H1 (cell line): ENCODE results near the gene KRT34. TPM values are rescaled to one million over a fixed set of nuclear protein-coding genes. Genes with fewer than 3 reads are reported as not detected.

ENCODE experiments used
- CTCF ChIA-PET: fragments of 300-600 bp; sonication (Branson Sonifier 250); formaldehyde crosslinking; loops from one replicate; lab custom pipeline; 2021; ENCODE audit not compliant: partially characterized antibody; lab: Charles Lee
- POLR2A ChIA-PET: fragments of 300-600 bp; sonication (Branson Sonifier 250); formaldehyde crosslinking; loops from one replicate; lab custom pipeline; 2021; ENCODE audit warnings: inconsistent platforms; ENCODE audit not compliant: partially characterized antibody; lab: Charles Lee
- DNase-seq, 2 experiments: peaks; one replicate each; pipeline versions ENCODE4 v3.0.0 to v3.0.0-alpha.2; 2010 to 2022; ENCODE audit warnings: low spot score in 2 of 2, low read depth in 1 of 2, mixed read lengths in 1 of 2
- FAIRE-seq: peaks from 2 replicates; lab custom pipeline; 2011; peaks lifted over from hg19 to GRCh38; lab: Jason Lieb, UNC
- H2AFZ ChIP-seq: 2 replicates; pipeline ENCODE4 v1.8.1; 2012; ENCODE audit warnings: low read length, inconsistent platforms
- H2AK5ac ChIP-seq: 2 replicates; pipeline ENCODE4 v1.6.1; 2013; ENCODE audit warnings: low read depth, low read length
- H2BK120ac ChIP-seq: replicated peaks from 2 replicates; pipeline ENCODE3; 2013; ENCODE audit warnings: low read depth, low read length, inconsistent platforms
- H2BK12ac ChIP-seq: 2 replicates; pipeline ENCODE4 v1.6.1; 2013; ENCODE audit warnings: low read depth, low read length
- H2BK15ac ChIP-seq: 2 replicates; pipeline ENCODE4 v1.6.1; 2013; ENCODE audit warnings: low read length
- H2BK20ac ChIP-seq: 2 replicates; pipeline ENCODE4 v1.6.1; 2013; ENCODE audit warnings: low read length
- H2BK5ac ChIP-seq: 2 replicates; pipeline ENCODE4 v1.6.1; 2013; ENCODE audit warnings: low read depth, low read length
- H3K14ac ChIP-seq: 2 replicates; pipeline ENCODE4 v1.6.1; 2013; ENCODE audit warnings: inconsistent platforms; ENCODE audit not compliant: insufficient read length
- H3K18ac ChIP-seq: 2 replicates; pipeline ENCODE4 v1.6.1; 2013; ENCODE audit warnings: low read length; ENCODE audit errors: extremely low read depth
- H3K23ac ChIP-seq: 2 replicates; pipeline ENCODE4 v1.6.1; 2013; ENCODE audit warnings: inconsistent platforms; ENCODE audit not compliant: insufficient read length
- H3K23me2 ChIP-seq: 2 replicates; pipeline ENCODE4 v1.6.1; 2013; ENCODE audit warnings: low read depth, low read length
- H3K27ac ChIP-seq: 2 replicates; pipeline ENCODE4 v1.6.1; 2011; ENCODE audit warnings: low read depth, low read length, inconsistent platforms
- H3K27me3 ChIP-seq, 4 experiments: replicated peaks in 1 of 4; 1 replicate in 1 of 4; 2 replicates in 3 of 4; pipeline versions ENCODE4 v1.6.1 to v1.8.1; 2011 to 2013; ENCODE audit warnings: low read length in 3 of 4, mild to moderate bottlenecking in 3 of 4, inconsistent platforms in 2 of 4, mixed read lengths in 2 of 4, moderate library complexity in 1 of 4; ENCODE audit not compliant: control insufficient read depth in 3 of 4, insufficient read depth in 3 of 4; ENCODE audit errors: extremely low read depth in 1 of 4
- H3K36me3 ChIP-seq, 4 experiments: 2 replicates each; pipeline versions ENCODE4 v1.6.1 to v1.8.1; 2011 to 2013; ENCODE audit warnings: mild to moderate bottlenecking in 4 of 4, low read length in 3 of 4, moderate library complexity in 2 of 4, control low read depth in 1 of 4, inconsistent platforms in 1 of 4; ENCODE audit not compliant: insufficient read depth in 4 of 4, control insufficient read depth in 2 of 4
- H3K4ac ChIP-seq: replicated peaks from 2 replicates; pipeline ENCODE3; 2013; ENCODE audit warnings: low read length, low read depth, mixed read lengths, inconsistent platforms; ENCODE audit not compliant: insufficient read length
- H3K4me1 ChIP-seq, 4 experiments: replicated peaks in 1 of 4; 1 replicate in 1 of 4; 2 replicates in 3 of 4; pipeline versions ENCODE4 v1.6.1 to v1.8.1; 2011 to 2013; ENCODE audit warnings: low read length in 3 of 4, inconsistent platforms in 2 of 4, mixed read lengths in 1 of 4; ENCODE audit not compliant: insufficient read depth in 4 of 4, control insufficient read depth in 3 of 4
- H3K4me2 ChIP-seq, 2 experiments: 2 replicates each; pipeline versions ENCODE4 v1.6.1 to v1.8.1; 2011 to 2013; ENCODE audit warnings: low read depth in 2 of 2, low read length in 2 of 2, control low read depth in 1 of 2, inconsistent platforms in 1 of 2, mild to moderate bottlenecking in 1 of 2; ENCODE audit not compliant: insufficient read depth in 1 of 2
- H3K4me3 ChIP-seq, 4 experiments: fragments of 200-600, 300-600 bp in 1 of 4; sonication (generic), shearing (Covaris generic), sonication (Bioruptor Twin) in 1 of 4; 2 replicates each; pipeline versions ENCODE4 v1.5.1 to v1.8.1; 2011 to 2016; ENCODE audit warnings: low read length in 4 of 4, low read depth in 3 of 4, control low read depth in 2 of 4, inconsistent platforms in 2 of 4, mild to moderate bottlenecking in 2 of 4, mixed read lengths in 1 of 4, moderate library complexity in 1 of 4; ENCODE audit not compliant: insufficient read depth in 2 of 4; ENCODE audit errors: extremely low read depth in 1 of 4
- H3K56ac ChIP-seq: replicated peaks from 2 replicates; pipeline ENCODE3; 2013; ENCODE audit warnings: low read depth, mild to moderate bottlenecking, mixed read lengths, low read length, inconsistent platforms; ENCODE audit not compliant: insufficient read length
- H3K79me1 ChIP-seq: 2 replicates; pipeline ENCODE4 v1.6.1; 2013; ENCODE audit warnings: low read depth, low read length, control low read depth
- H3K79me2 ChIP-seq, 2 experiments: 2 replicates each; pipeline versions ENCODE4 v1.6.1 to v1.8.1; 2012 to 2013; ENCODE audit warnings: low read length in 2 of 2, mild to moderate bottlenecking in 2 of 2, inconsistent platforms in 1 of 2; ENCODE audit not compliant: insufficient read depth in 2 of 2, control insufficient read depth in 1 of 2
- H3K9ac ChIP-seq, 4 experiments: replicated peaks in 1 of 4; 1 replicate in 1 of 4; 2 replicates in 3 of 4; pipeline versions ENCODE4 v1.6.1 to v1.8.1; 2011 to 2013; ENCODE audit warnings: low read depth in 3 of 4, low read length in 3 of 4, control low read depth in 2 of 4, mild to moderate bottlenecking in 2 of 4, moderate library complexity in 2 of 4, inconsistent platforms in 1 of 4; ENCODE audit errors: extremely low read depth in 1 of 4
- H3K9me3 ChIP-seq, 2 experiments: 2 replicates each; pipeline versions ENCODE4 v1.6.1 to v1.8.1; 2012 to 2013; ENCODE audit warnings: mild to moderate bottlenecking in 2 of 2, moderate library complexity in 2 of 2, control low read depth in 1 of 2, inconsistent platforms in 1 of 2, low read depth in 1 of 2, low read length in 1 of 2, mixed read lengths in 1 of 2; ENCODE audit not compliant: insufficient read depth in 2 of 2
- H4K20me1 ChIP-seq, 2 experiments: replicated peaks in 1 of 2; 2 replicates each; pipeline versions ENCODE3 to v1.8.1; 2011 to 2013; ENCODE audit warnings: inconsistent platforms in 2 of 2, low read length in 2 of 2, mild to moderate bottlenecking in 1 of 2; ENCODE audit not compliant: insufficient read depth in 2 of 2, control insufficient read depth in 1 of 2
- H4K5ac ChIP-seq: 2 replicates; pipeline ENCODE4 v1.6.1; 2013; ENCODE audit warnings: low read length, low read depth, mixed read lengths, inconsistent platforms; ENCODE audit not compliant: insufficient read length
- H4K8ac ChIP-seq: 2 replicates; pipeline ENCODE4 v1.8.0; 2013; ENCODE audit warnings: mild to moderate bottlenecking, moderate library complexity, low read length, inconsistent platforms; ENCODE audit not compliant: insufficient read depth; ENCODE audit errors: extremely low read depth
- H4K91ac ChIP-seq: replicated peaks from 2 replicates; pipeline ENCODE3; 2013; ENCODE audit warnings: low read length, mixed read lengths, inconsistent platforms; ENCODE audit not compliant: insufficient read length
- WGBS, 2 experiments: shearing (Covaris generic) in 1 of 2; methylation state at CpG; one replicate each; pipeline versions ENCODE4 v1.1.6 to v1.1.7; 2013 to 2015; ENCODE audit warnings: low lambda C conversion rate in 2 of 2, mixed read lengths in 2 of 2, inconsistent platforms in 1 of 2, low coverage in 1 of 2, missing lambda C conversion rate in 1 of 2; ENCODE audit not compliant: insufficient replicate concordance in 2 of 2, insufficient coverage in 1 of 2, insufficient read length in 1 of 2; ENCODE audit errors: extremely low coverage in 1 of 2, missing lambda C conversion rate in 1 of 2; 5-methylcytosine and 5-hydroxymethylcytosine counted together
- polyA plus RNA-seq, 7 experiments: library from polyadenylated mRNA; depleted of rRNA in 3 of 7; stranded (reverse) in 5 of 7; unstranded in 2 of 7; fragments of >200 nt in 5 of 7; fragments of 200-250 nt in 2 of 7; gene quantifications; 1 replicate in 5 of 7; 2 replicates in 1 of 7; 4 replicates in 1 of 7; pipeline versions ENCODE4 v1.2.1 to v1.2.3, GENCODE V29; 2011 to 2013; ENCODE audit warnings: missing spikeins in 2 of 7, mixed read lengths in 2 of 7
- total RNA-seq: library from RNA; stranded (reverse); fragmentation: NEBNext Ultra II Directional; extraction: Animal tissue kit (Norgen Biotek cat#: 25700); gene quantifications from 2 replicates; pipeline ENCODE4 v1.2.1, GENCODE V29; 2021
- TF ChIP-seq, protein P1 (sequence below): IDR thresholded peaks from 2 replicates; pipeline ENCODE4 v1.6.1; 2012; ENCODE audit warnings: low read length, inconsistent platforms

The KRT34 gene
- total and polyA plus RNA-seq, 2 of the 8 experiments (the other 6 are each of a cell fraction or from before 2014, with no cell fraction given) = not detected

DNA sequence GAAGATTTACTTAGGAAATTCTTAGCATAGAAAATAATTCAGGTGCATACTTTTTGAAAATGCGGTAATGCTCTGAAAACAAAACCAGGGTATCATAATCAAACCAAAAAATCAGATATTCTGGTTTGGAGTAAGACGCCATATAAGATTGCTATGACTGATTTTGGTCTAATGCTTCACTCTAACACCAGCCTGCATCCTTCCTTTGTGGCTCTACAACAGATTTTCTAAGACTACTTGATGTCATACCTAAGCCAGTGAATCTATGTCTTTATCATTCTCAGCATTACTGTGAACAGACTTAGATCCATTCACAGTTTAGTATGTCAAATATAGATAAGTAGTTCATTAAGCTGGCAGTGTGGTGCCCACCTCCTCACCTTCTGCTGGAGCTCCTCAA is 13.1 kb downstream of the KRT34 start:
- Histone ChIP-seq H4K91ac (no peak overlapping the region), H3K4me1 (no peaks in the 10 kb centered on the region), H2AFZ (no peak overlapping the region), H3K9me3 (no peaks in the 10 kb centered on the region), H3K4me2 (no peak overlapping the region), H2BK5ac (no peak overlapping the region), H3K23me2 (peaks cover 1% of the 10 kb centered on the region; the same call in 1 of the 2 replicates), H2BK20ac (no peak overlapping the region), H2AK5ac (no peak overlapping the region), H3K27ac (no peak overlapping the region), H2BK120ac (no peak overlapping the region), H3K79me1 (no peaks in the 10 kb centered on the region), H3K9ac (no peak overlapping the region), H3K14ac (no peak overlapping the region), H3K27me3 (no peaks in the 10 kb centered on the region), H3K79me2 (no peaks in the 10 kb centered on the region), H4K20me1 (no peaks in the 10 kb centered on the region), H3K23ac (no peak overlapping the region)
- DNase-seq = no peak
- WGBS, 2 experiments = 89% methylated on average over 2 of the region's 2 CpGs; no CpG with 5 or more reads in 1 of the 2 experiments
- CTCF ChIA-PET = interaction anchor here (0.6 to 2.4 kb wide), 3 partner anchors 47 to 341 kb away, joined by 3 to 7 read pairs (median 4); no protein-coding TSS in a partner anchor
- TF ChIP-seq, protein P1, sequence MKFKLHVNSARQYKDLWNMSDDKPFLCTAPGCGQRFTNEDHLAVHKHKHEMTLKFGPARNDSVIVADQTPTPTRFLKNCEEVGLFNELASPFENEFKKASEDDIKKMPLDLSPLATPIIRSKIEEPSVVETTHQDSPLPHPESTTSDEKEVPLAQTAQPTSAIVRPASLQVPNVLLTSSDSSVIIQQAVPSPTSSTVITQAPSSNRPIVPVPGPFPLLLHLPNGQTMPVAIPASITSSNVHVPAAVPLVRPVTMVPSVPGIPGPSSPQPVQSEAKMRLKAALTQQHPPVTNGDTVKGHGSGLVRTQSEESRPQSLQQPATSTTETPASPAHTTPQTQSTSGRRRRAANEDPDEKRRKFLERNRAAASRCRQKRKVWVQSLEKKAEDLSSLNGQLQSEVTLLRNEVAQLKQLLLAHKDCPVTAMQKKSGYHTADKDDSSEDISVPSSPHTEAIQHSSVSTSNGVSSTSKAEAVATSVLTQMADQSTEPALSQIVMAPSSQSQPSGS = no peak
- TF ChIP-seq, all 59 proteins: peak for 0
- POLR2A ChIA-PET = interaction anchor here (0.7 kb wide), 1 partner anchor 9 kb away, joined by 3 read pairs; no protein-coding TSS in a partner anchor
- Histone ChIP-seq H3K36me3 (no peaks in the 10 kb centered on the region), H2BK15ac (no peak overlapping the region), H3K18ac (no peak overlapping the region), H3K4me3 (no peak overlapping the region), H3K4ac (no peak overlapping the region), H2BK12ac (no peak overlapping the region), H4K8ac (no peak overlapping the region), H4K5ac (no peak overlapping the region), H3K56ac (no peak overlapping the region)
- no peak for FAIRE-seq
